HG02571 (cell line): ENCODE results near the gene CALD1.

Experiments
- ATAC-seq: cut with Tn5 transposase; IDR thresholded peaks from one replicate; pipeline ENCODE4 v1.9.1; 2021; ENCODE audit warnings: mild to moderate bottlenecking, moderate library complexity; ENCODE audit not compliant: unreplicated experiment

Gene CALD1

DNA sequence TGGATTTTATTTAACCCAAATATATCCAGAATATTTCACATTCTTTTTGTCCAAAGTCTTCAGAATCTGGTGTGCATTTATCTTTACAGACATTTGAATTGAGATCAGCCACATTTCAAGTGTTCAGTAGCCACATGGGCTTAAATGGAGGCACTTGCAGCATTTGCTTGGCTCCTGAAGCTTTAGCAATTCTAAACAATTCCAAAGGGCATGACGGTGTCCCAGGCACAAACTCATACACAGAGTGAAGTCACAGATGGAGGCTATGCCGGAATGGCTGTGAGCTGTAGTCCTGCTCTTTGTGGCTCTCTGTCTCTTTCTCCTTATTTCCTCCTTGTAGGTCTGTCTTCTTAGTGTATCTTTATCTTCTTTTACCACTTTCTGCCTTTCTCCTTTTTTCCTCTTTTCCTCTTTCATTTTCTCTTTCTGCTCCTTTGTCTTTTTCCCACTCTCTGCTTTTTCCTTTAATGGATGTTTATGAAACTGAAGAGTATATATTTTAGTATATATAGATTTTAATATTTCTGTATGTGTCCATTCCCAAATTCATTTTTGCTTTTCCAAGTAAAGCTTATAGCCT, 214.5 kb downstream of the CALD1 start:
- ATAC-seq = no peak

DNA sequence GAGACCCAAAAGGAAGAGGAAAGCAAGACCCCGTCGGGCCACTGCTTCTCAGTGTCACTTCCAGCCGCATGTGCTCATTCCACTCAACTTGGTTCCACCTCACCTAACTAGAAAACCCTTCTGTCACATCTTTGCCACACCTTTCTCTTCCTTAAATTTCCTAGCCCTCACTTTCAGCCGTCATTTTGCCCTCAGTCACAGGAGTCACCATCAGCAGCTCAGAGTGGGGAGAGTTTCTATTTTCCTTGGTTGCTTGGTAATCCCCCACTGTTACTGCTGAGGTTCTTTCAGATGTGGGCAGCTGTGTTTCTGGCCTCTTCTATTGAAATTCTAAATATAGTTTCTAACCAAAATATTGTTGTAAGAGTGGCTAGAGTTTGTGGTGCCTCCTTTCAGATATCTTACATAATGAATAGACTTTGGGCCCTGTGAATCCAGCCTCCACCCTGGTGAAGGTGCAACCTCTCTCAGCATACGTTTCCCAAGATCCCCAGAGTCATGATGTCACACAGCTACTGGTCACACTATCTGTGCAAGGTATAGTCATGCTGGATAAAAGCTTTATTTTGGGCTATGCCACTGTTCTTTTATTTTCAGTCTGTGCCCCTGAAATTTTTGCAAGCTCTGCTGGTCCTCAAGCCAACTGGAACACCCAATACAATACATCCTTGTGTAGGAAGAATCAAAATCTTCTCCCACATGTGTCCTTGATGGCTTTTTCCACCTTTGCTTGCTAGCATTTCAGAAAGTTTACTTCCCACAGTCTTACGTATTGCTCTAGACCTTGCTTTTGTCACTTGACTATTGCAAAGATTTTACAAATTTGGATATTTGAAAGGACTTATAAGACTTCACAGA, 216.0 kb downstream of the CALD1 start:
- ATAC-seq = peak; percentile 45

DNA sequence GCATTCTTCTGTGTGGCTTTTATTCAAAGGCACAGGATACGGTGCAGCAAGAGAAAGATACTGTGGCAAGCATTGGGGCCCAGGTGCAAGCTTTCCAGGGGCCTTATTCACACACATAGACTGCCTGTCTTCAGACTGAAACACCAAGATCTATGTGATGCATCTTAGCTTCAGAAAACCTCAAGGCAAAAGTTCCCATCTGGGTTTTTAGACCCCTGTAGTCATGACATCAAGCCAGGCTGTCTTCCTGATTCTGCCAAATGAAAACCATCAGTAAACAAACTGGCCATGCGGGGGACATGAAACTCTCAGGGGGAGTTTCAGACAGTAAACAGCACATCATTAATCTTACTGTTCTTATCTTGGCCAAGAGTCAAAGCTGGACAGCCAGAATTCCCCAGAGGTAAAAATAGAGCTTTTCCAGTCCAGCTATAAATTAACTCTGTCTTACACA, 216.7 kb downstream of the CALD1 start:
- peak; percentile 44 for ATAC-seq

DNA sequence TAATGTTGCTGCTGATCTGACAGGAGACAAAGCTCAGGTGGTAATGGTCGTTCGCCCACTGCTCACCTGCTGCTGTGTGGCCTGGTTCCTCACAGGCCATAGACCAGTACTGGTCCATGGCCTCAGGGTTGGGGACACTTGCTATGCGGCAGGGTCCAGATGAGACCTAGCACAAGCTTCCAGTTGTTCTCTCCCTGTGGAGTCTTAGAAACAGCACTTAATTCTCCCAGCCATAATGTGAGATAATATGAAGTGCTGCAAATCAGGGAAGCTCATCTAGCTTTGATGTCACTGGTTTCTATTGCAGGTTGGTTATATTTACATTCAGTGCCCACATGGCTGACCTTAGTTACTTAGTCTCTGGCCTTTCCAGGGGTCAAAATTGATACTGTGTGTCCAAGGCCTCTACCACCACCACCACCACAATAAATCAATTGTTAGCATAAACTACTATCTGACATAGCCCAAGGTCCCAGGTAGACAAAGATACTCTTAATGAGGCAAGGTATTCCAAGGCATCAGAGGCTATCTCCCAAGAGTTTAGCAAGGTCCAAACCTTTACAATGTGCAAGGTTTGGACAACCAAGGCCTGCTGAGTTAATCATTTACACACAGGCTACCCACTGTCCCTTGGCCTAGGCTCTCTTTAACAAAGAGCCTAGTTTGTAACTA, 217.9 kb downstream of the CALD1 start:
- ATAC-seq = no peak

GRCh38 chr7:134999136-134999535, 219.7 kb downstream of the CALD1 start:
- ATAC-seq = no peak

DNA sequence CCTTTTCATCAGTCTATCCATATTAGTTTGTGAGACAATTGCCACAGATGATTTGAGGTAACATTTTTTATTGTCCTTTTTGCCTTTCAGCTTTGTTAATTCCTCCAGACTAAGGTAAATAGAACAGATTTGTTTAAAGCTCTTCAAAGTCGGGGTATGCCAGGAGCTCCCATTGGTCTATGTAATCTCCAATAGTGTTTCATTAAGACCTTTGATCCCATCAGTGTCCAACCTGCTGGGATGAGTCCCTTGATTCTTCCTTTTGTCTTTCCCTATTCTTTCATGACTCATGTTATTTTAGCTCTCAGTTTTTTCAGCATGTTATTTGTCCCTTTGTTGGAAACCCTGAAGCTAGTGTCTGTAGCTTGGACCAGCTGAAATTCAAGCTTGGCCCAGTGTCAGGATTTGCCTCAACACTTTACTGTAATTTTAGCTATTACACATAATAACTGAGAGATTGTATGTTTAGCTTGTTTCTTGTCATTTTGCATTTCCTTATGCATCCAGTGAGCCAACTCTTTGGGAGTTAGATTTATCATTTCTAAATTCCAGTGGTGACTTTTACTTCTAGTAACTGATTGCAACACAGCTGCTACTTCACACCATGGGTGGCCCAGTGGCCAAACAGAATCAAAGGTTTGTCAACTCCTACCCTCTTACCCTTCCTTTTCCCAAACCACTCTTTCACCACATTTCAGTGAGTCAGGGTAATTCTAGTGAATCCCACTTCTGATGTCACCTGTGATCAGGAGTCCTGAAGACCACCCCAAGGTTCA, 222.1 kb downstream of the CALD1 start:
- no peak for ATAC-seq

DNA sequence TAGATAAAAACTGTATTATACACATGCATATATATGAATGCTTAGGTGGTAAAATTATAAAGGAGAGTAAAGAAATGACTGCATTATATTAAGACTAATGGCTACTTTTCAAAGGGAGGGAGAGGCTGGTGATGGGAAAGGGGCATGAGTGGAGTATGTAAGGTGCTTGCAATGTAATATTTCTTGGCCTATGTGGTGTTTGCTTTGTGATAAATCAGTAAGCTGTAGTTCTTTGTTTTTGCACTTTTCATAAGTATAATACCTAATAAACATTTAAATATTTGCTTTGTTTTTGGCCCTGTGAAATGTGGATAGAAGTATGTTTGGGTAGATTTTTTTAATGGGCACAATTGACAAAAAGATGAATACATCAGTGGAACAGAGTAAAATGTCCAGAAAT, 232.8 kb downstream of the CALD1 start:
- no peak for ATAC-seq
